Measurements from ENCODE around the gene ADAM17. TPM values are rescaled to one million over a fixed set of nuclear protein-coding genes. Genes with fewer than 3 reads are reported as not detected.

Gene ADAM17
- total and polyA plus RNA-seq, 2 of the 8 experiments (the other 6 are each of a cell fraction or from before 2014, with no cell fraction given), result 6.5 to 23.5 TPM

GRCh38 chr2:9462313-9462712 is 93.3 kb downstream of the ADAM17 start:
- Histone ChIP-seq H2AFZ (ENCODE audit: low read length) (no peak overlapping the region), H3K4me1 (replicated peaks in 1 of 4; ENCODE audit: control insufficient read depth in 3 of 4, insufficient read depth in 4 of 4, low read length in 3 of 4) (no peaks in the 10 kb centered on the region), H2BK15ac (ENCODE audit: low read length) (no peak overlapping the region), H3K27me3 (replicated peaks in 1 of 4; ENCODE audit: control insufficient read depth in 3 of 4, extremely low read depth in 1 of 4, insufficient read depth in 3 of 4, low read length in 3 of 4) (no peaks in the 10 kb centered on the region), H3K9ac (replicated peaks in 1 of 4; ENCODE audit: extremely low read depth in 1 of 4, low read depth in 3 of 4, low read length in 3 of 4) (no peak overlapping the region), H4K20me1 (replicated peaks in 1 of 2; ENCODE audit: control insufficient read depth in 1 of 2, insufficient read depth in 2 of 2, low read length in 2 of 2) (peaks cover 0 to 6% of the 10 kb centered on the region in 2 experiments), H4K91ac (replicated peaks; ENCODE audit: insufficient read length, low read length) (no peak overlapping the region), H3K23me2 (ENCODE audit: low read depth, low read length) (no peaks in the 10 kb centered on the region), H4K5ac (ENCODE audit: insufficient read length, low read depth, low read length) (no peak overlapping the region), H3K18ac (ENCODE audit: extremely low read depth, low read length) (no peak overlapping the region), H3K36me3 (ENCODE audit: control insufficient read depth in 2 of 4, insufficient read depth in 4 of 4, low read length in 3 of 4) (peaks cover 4 to 49% (median 24%) of the 10 kb centered on the region in 4 experiments), H2BK12ac (ENCODE audit: low read depth, low read length) (no peak overlapping the region), H3K4me3 (ENCODE audit: extremely low read depth in 1 of 4, insufficient read depth in 2 of 4, low read depth in 3 of 4, low read length in 4 of 4) (no peak overlapping the region), H2BK20ac (ENCODE audit: low read length) (no peak overlapping the region), H2BK120ac (replicated peaks; ENCODE audit: low read depth, low read length) (no peak overlapping the region), H3K79me1 (ENCODE audit: low read depth, low read length) (no peaks in the 10 kb centered on the region), H2BK5ac (ENCODE audit: low read depth, low read length) (no peak overlapping the region), H3K23ac (ENCODE audit: insufficient read length) (no peak overlapping the region), H3K56ac (replicated peaks; ENCODE audit: insufficient read length, low read depth, low read length) (no peak overlapping the region), H3K79me2 (ENCODE audit: control insufficient read depth in 1 of 2, insufficient read depth in 2 of 2, low read length in 2 of 2) (no peaks in the 10 kb centered on the region), H3K4ac (replicated peaks; ENCODE audit: insufficient read length, low read depth, low read length) (no peak overlapping the region), H3K27ac (ENCODE audit: low read depth, low read length) (no peak overlapping the region), H3K9me3 (ENCODE audit: insufficient read depth in 2 of 2, low read depth in 1 of 2, low read length in 1 of 2) (no peaks in the 10 kb centered on the region), H2AK5ac (ENCODE audit: low read depth, low read length) (no peak overlapping the region), H3K14ac (ENCODE audit: insufficient read length) (no peak overlapping the region), H3K4me2 (ENCODE audit: insufficient read depth in 1 of 2, low read depth in 2 of 2, low read length in 2 of 2) (no peak overlapping the region), H4K8ac (ENCODE audit: extremely low read depth, insufficient read depth, low read length) (no peak overlapping the region)
- CTCF ChIA-PET (ENCODE audit: partially characterized antibody), result interaction anchor here (0.8 to 1.3 kb wide), 2 partner anchors 27 to 140 kb away, joined by 3 read pairs; no protein-coding TSS in a partner anchor
- FAIRE-seq, result no peak
- no peak for DNase-seq (ENCODE audit: low read depth in 1 of 2, low spot score in 2 of 2)
- 91% methylated on average over 4 of the region's 5 CpGs; no CpG with 5 or more reads in 1 of the 2 experiments for WGBS, 2 experiments (ENCODE audit: extremely low coverage in 1 of 2, insufficient coverage in 1 of 2, insufficient read length in 1 of 2, insufficient replicate concordance in 2 of 2, low coverage in 1 of 2, low lambda C conversion rate in 2 of 2, missing lambda C conversion rate in 1 of 2)
- POLR2A ChIA-PET (ENCODE audit: partially characterized antibody), result interaction anchor here (1.5 kb wide), 1 partner anchor 168 kb away, joined by 3 read pairs; no protein-coding TSS in a partner anchor
- TF ChIP-seq TEAD4 (IDR thresholded peaks at IDR 0.05; ENCODE audit: low read depth, low read length) (no peak), ZNF274 (IDR thresholded peaks at IDR 0.05; ENCODE audit: borderline replicate concordance, extremely low read depth, low read length) (no peak), TAF1 (IDR thresholded peaks at IDR 0.05; ENCODE audit: low read depth, low read length) (no peak), SAP30 (IDR thresholded peaks at IDR 0.05; ENCODE audit: insufficient read depth, insufficient replicate concordance, low read length) (no peak), RXRA (IDR thresholded peaks at IDR 0.05; ENCODE audit: insufficient read depth, low read depth, low read length) (no peak), CTBP2 (IDR thresholded peaks at IDR 0.05; ENCODE audit: borderline replicate concordance, insufficient read depth, insufficient read length, low read length) (no peak), SIRT6 (IDR thresholded peaks at IDR 0.05; ENCODE audit: low read length) (no peak), TBP (IDR thresholded peaks at IDR 0.05; ENCODE audit: low read depth, low read length) (no peak), POLR2A (IDR thresholded peaks at IDR 0.05; ENCODE audit: control extremely low read depth in 1 of 2, low read depth in 2 of 2, low read length in 2 of 2) (no peak), JUN (IDR thresholded peaks at IDR 0.05; ENCODE audit: low read depth, low read length) (no peak), FOSL1 (IDR thresholded peaks at IDR 0.05; ENCODE audit: insufficient read depth, low read depth, low read length) (no peak), SIN3A (conservative IDR thresholded peaks at IDR 0.05 in 1 of 2, IDR thresholded peaks at IDR 0.05 in 1 of 2; ENCODE audit: low read depth in 1 of 2, low read length in 2 of 2) (no peak), POLR2AphosphoS5 (IDR thresholded peaks at IDR 0.05; ENCODE audit: low read depth, low read length) (no peak), BACH1 (IDR thresholded peaks at IDR 0.05; ENCODE audit: low read length) (no peak), CBX8 (IDR thresholded peaks at IDR 0.05; ENCODE audit: borderline replicate concordance, low read depth, low read length) (no peak), CHD2 (IDR thresholded peaks at IDR 0.05; ENCODE audit: low read length) (no peak)

Data from H1 (cell line).